Tibial artery (tissue), 4 donors: ENCODE results near the gene BRINP2.

Source experiments
- DNase-seq, 2 donors: peaks; one replicate each; pipeline ENCODE4 v3.0.0-alpha.2; 2019
- H3K27ac ChIP-seq, 2 donors: fragments of 200-600 bp; sonication (generic) in 1 of 2; 1 replicate in 1 of 2; 2 replicates in 1 of 2; pipeline ENCODE4 v1.5.1; 2018 to 2019; ENCODE audit warnings: mild to moderate bottlenecking in 1 of 2
- H3K27me3 ChIP-seq, 2 donors: fragments of 200-600 bp; sonication (generic) in 1 of 2; one replicate each; pipeline versions ENCODE4 v1.5.1 to v1.6.0; 2016 to 2019
- H3K36me3 ChIP-seq, 3 donors: fragments of 200-600 bp; sonication (generic) in 2 of 3; one replicate each; pipeline ENCODE4 v1.5.1; 2016 to 2019; ENCODE audit warnings: mild to moderate bottlenecking in 2 of 3
- H3K4me1 ChIP-seq, 4 donors: fragments of 200-600 bp; sonication (generic) in 2 of 4; 1 replicate in 3 of 4; 2 replicates in 1 of 4; pipeline ENCODE4 v1.5.1; 2016 to 2019
- H3K4me3 ChIP-seq, 2 donors: fragments of 200-600 bp; sonication (generic) in 1 of 2; 1 replicate in 1 of 2; 2 replicates in 1 of 2; pipeline ENCODE4 v1.5.1; 2018 to 2019; ENCODE audit warnings: mild to moderate bottlenecking in 2 of 2
- H3K9me3 ChIP-seq, 3 donors: fragments of 200-600 bp; sonication (generic) in 1 of 3; one replicate each; pipeline ENCODE4 v1.5.1; 2016 to 2019
- intact Hi-C: fragments of 100-400 bp; cut with DNase I; formaldehyde crosslinking; loops from one replicate; pipeline ENCODE4 v1.15.0; 2023; ENCODE audit warnings: low total_unique reads
- TF ChIP-seq, protein P1 (sequence below), 2 experiments: fragments of 200-600 bp in 1 of 2; fragments of 450-650 bp in 1 of 2; IDR thresholded peaks; one replicate each; pipeline ENCODE4 v1.5.1; 2017 to 2019; ENCODE audit warnings: antibody characterized with exemption in 2 of 2, mild to moderate bottlenecking in 1 of 2, moderate library complexity in 1 of 2

The BRINP2 gene

DNA sequence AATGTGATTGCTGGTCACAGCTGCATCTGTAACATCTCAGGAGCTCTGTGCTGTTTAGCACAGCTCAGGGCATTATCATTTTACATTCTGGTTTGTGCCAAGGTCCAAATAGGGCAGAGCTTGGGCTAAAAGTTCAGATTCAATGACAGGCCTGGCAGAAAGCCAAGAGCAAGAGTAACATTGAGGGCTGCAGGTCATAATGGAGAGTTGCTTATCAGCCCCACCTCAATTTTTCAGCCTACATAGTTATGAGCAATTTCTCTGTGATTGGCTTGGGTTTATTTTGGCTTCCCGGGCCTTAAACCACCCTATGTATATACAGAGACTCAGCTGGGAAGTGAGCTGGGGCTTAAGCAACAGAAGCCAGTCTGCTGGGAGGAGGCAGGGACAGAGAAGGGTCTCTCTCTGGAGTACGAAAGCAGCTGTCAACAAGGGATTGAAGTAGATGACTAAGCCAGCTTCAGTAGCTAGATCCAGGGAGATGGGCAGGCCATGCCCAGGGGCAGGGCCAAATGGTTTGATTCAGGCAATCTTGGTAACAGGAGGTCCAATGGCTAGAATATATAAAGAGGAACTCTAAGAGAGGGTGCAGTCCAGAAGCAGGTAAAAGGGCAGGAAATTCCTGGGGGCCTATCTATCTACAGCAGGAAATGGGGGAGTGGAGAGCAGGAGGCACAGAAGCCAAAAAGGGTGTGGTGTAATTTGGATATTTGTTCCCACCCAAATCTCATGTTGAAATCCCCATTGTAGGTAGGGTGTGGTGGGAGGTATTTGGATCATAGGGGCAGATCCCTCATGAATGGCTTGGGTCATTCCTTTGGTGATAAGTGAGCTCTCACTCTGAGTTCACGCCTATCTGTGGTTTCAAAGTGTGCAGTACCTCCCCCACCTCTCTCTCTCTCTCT lies 49.0 kb downstream of the BRINP2 start:
- intact Hi-C loops, result no loop called here

DNA sequence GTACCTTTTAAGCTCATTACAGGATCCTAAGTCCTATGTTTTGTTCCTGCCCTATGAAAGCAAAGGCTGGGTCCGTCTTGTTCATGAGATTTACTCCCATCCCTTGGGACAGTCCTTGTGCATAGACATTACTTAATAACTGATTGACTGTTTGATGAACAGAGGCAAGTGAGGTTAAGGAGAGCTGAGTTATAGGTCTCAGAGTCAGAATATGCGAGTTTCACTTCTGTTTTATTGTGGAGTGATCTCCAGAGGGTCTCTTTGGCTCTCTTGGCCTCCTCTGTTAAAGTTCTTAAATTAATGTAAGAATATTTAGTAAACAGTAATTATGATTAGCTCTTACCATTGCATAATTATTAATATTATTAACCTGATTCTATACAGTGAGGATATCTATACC lies 52.6 kb downstream of the BRINP2 start:
- no peaks in the 10 kb centered on the region for H3K27me3 ChIP-seq
- H3K27ac ChIP-seq, result no peak overlapping the region
- no peaks in the 10 kb centered on the region for H3K36me3 ChIP-seq
- TF ChIP-seq, protein P1, sequence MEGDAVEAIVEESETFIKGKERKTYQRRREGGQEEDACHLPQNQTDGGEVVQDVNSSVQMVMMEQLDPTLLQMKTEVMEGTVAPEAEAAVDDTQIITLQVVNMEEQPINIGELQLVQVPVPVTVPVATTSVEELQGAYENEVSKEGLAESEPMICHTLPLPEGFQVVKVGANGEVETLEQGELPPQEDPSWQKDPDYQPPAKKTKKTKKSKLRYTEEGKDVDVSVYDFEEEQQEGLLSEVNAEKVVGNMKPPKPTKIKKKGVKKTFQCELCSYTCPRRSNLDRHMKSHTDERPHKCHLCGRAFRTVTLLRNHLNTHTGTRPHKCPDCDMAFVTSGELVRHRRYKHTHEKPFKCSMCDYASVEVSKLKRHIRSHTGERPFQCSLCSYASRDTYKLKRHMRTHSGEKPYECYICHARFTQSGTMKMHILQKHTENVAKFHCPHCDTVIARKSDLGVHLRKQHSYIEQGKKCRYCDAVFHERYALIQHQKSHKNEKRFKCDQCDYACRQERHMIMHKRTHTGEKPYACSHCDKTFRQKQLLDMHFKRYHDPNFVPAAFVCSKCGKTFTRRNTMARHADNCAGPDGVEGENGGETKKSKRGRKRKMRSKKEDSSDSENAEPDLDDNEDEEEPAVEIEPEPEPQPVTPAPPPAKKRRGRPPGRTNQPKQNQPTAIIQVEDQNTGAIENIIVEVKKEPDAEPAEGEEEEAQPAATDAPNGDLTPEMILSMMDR (IDR thresholded peaks at IDR 0.05), result no peak
- intact Hi-C loops, result no loop called here
- H3K4me3 ChIP-seq, result no peak overlapping the region
- no peaks in the 10 kb centered on the region for H3K4me1 ChIP-seq
- DNase-seq, result no peak
- no peaks in the 10 kb centered on the region for H3K9me3 ChIP-seq

More for the DNA sequence above, 49.0 kb downstream of the BRINP2 start:
- H3K9me3 ChIP-seq, result peaks cover 3 to 24% (median 6%) of the 10 kb centered on the region in 3 donors
- no peak overlapping the region for H3K4me3 ChIP-seq
- no peaks in the 10 kb centered on the region for H3K4me1 ChIP-seq
- TF ChIP-seq, protein P1 (IDR thresholded peaks at IDR 0.05), result no peak
- no peaks in the 10 kb centered on the region for H3K27me3 ChIP-seq
- no peaks in the 10 kb centered on the region for H3K36me3 ChIP-seq
- no peak overlapping the region for H3K27ac ChIP-seq
- no peak for DNase-seq

GRCh38 chr1:177227978-177228692 lies 57.4 kb downstream of the BRINP2 start:
- Histone ChIP-seq H3K27ac (no peak overlapping the region), H3K27me3 (no peaks in the 10 kb centered on the region), H3K36me3 (no peaks in the 10 kb centered on the region), H3K4me1 (no peaks in the 10 kb centered on the region), H3K4me3 (no peak overlapping the region), H3K9me3 (no peaks in the 10 kb centered on the region)
- intact Hi-C loops, result no loop called here
- no peak for DNase-seq
- TF ChIP-seq, protein P1 (IDR thresholded peaks at IDR 0.05), result no peak

DNA sequence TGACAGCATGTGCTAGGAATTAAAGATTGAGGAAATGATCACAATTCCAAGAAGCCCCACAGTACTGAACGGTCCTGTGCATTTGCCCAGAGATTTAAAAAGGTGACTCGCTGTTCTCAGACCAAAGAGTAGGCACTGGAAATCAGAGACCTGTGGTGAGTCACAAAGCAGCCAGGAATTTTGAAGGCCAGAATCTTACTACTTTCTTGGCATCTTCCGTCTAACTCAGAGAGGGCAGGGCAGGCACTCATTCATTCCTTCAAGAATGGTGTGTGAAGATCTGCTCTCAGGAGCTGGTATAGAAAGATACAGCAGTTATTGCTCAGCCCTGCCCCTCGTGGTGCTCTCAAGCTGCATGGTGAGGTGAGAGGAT lies 57.9 kb downstream of the BRINP2 start:
- TF ChIP-seq, protein P1 (IDR thresholded peaks at IDR 0.05), result no peak
- intact Hi-C loops, result no loop called here
- Histone ChIP-seq H3K4me1 (no peaks in the 10 kb centered on the region), H3K27me3 (no peaks in the 10 kb centered on the region), H3K36me3 (no peaks in the 10 kb centered on the region), H3K4me3 (no peak overlapping the region), H3K9me3 (no peaks in the 10 kb centered on the region), H3K27ac (no peak overlapping the region)
- no peak for DNase-seq

DNA sequence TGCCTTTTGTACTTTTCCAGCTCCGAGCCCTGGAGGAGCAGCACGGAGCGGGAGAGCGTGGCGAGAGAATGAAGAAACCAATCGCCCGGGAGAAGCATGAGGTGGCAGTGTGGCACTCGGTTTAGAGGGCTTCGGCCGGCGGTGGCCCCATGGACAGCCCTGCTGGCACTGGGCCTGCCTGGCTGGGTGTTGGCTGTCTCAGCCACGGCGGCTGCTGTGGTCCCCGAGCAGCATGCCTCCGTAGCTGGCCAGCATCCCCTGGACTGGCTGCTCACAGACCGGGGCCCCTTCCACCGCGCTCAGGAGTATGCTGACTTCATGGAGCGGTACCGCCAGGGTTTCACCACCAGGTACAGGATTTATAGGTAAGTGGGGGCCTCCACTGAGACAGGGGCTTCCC lies 59.0 kb downstream of the BRINP2 start:
- Histone ChIP-seq H3K27me3 (no peaks in the 10 kb centered on the region), H3K9me3 (no peaks in the 10 kb centered on the region), H3K4me3 (no peak overlapping the region), H3K4me1 (no peaks in the 10 kb centered on the region), H3K36me3 (no peaks in the 10 kb centered on the region), H3K27ac (no peak overlapping the region)
- TF ChIP-seq, protein P1 (IDR thresholded peaks at IDR 0.05), result no peak
- intact Hi-C loops, result no loop called here
- no peak for DNase-seq
